Bronchial epithelial cell (primary cell): ENCODE measurements around the gene TMEM17. TPM values are rescaled to one million over a fixed set of nuclear protein-coding genes. Genes with fewer than 3 reads are reported as not detected.

ENCODE experiments used
- DNase-seq: peaks from one replicate; pipeline ENCODE4 v3.0.0-alpha.2; 2010; ENCODE audit warnings: low read depth
- FAIRE-seq: peaks from 2 replicates; lab custom pipeline; 2011; peaks lifted over from hg19 to GRCh38; lab: Jason Lieb, UNC
- H3K27me3 ChIP-seq: 2 replicates; pipeline ENCODE4 v1.5.1; 2011; ENCODE audit warnings: low read length; ENCODE audit not compliant: control insufficient read depth, insufficient read depth
- H3K36me3 ChIP-seq: 2 replicates; pipeline ENCODE4 v1.5.1; 2011; ENCODE audit warnings: low read length; ENCODE audit not compliant: control insufficient read depth, insufficient read depth
- H3K4me3 ChIP-seq: 2 replicates; pipeline ENCODE4 v1.5.1; 2011; ENCODE audit warnings: mild to moderate bottlenecking, low read depth, low read length, control low read depth
- CTCF ChIP-seq: IDR thresholded peaks from 2 replicates; pipeline ENCODE4 v1.5.1; 2011; ENCODE audit warnings: mild to moderate bottlenecking, moderate library complexity, low read length, control low read depth, inconsistent platforms; ENCODE audit not compliant: insufficient read depth, severe bottlenecking
- total RNA-seq: library from RNA; depleted of rRNA; stranded (reverse); fragments of >200 nt; gene quantifications from 2 replicates; pipeline ENCODE4 v1.2.1, GENCODE V29; 2014

Gene TMEM17
- total RNA-seq, 1 donor from 2014 or later, result 1.1 TPM

DNA sequence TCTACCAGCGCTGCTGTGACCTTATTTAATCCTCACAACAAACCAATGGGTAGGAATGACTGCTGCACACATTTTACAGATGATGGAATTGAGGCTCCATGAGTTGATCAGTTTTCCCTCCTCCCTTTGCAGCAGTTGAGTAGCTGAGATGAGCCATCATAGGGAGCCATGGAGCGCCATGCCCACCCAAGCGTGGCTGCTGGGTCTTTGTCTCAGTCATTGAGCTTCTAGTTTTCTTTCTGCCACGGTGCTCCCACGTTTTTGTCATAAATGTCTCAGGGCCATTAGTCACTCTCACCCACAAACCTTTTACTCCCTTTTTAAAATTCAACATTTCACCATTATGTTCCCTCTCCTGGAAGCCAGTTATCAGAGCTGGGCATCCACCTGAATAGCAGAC is 45.8 kb downstream of the TMEM17 start:
- no peak for FAIRE-seq
- TF ChIP-seq CTCF, result no peak
- no peaks in the 10 kb centered on the region for H3K36me3 ChIP-seq
- H3K4me3 ChIP-seq, result no peak overlapping the region
- no peak for DNase-seq
- no peaks in the 10 kb centered on the region for H3K27me3 ChIP-seq

GRCh38 chr2:62459672-62460071 is 46.3 kb downstream of the TMEM17 start:
- no peak for TF ChIP-seq CTCF
- Histone ChIP-seq H3K27me3 (no peaks in the 10 kb centered on the region), H3K4me3 (no peak overlapping the region), H3K36me3 (no peaks in the 10 kb centered on the region)
- DNase-seq, result no peak
- no peak for FAIRE-seq

DNA sequence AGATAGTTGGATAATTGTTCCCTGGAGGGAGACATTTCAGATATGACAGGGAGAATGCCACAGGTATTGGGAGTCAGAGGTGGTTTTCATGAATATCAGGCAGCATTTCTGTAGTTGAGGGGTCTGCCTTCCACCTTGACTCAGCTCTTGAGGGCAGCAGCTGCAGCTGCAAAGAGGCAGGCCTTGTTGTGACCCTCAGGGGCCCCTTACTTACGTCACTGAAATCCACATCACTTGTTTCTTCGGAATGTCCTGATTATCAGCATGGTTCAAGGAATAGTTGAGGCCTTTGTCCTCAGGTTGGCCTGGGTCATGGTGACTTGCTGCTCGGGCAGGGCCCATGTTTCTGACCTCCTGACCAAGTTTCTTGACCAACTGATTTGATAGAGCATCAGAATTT is 46.9 kb downstream of the TMEM17 start:
- no peaks in the 10 kb centered on the region for H3K27me3 ChIP-seq
- no peak for TF ChIP-seq CTCF
- FAIRE-seq (no peak), DNase-seq (no peak)
- no peaks in the 10 kb centered on the region for H3K36me3 ChIP-seq
- no peak overlapping the region for H3K4me3 ChIP-seq

DNA sequence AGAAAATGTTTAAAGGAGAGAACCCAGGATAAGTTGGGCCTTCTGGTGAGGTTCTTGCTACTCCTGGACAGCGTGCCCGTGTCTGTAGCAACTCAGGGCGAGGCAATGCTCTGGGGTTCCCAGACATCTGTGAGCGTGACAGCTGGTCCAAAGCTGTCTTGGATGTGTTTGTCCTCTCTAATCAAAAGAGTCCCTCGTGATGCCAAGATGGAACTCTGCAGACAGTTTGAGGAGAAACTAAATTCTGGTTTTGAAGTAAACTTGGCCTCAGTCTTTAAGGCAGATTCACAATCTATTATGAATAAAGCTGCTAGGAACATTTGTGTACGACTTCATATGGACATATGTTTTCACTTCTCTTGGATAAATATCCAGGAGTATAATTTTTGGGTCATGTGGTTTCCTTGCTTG is 47.3 kb downstream of the TMEM17 start:
- no peak overlapping the region for H3K4me3 ChIP-seq
- FAIRE-seq (no peak), DNase-seq (no peak)
- TF ChIP-seq CTCF, result no peak
- no peaks in the 10 kb centered on the region for H3K27me3 ChIP-seq
- H3K36me3 ChIP-seq, result no peaks in the 10 kb centered on the region

DNA sequence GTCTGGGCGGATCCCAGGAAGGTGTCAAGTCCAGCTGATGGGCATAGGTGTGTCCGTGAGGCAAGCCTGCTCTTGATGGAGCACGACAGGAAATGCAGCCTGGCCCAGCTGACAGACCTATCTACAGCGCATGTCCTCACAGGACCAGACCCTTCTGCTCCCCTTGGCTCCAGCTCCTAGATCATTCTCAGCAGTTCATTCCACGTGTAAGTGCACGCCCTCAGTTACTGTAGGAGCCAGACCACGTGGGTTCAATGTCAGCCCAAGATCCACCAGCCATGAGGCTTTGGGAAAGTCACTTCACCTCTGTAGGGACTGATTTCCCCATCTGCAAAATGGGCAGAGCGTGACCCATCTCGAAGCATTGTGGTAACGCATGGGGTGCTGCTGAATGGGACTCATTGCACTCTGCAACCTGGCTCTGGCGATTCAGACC is 47.8 kb downstream of the TMEM17 start:
- no peak for FAIRE-seq

More for the DNA sequence above, 47.8 kb downstream of the TMEM17 start:
- no peak overlapping the region for H3K4me3 ChIP-seq
- TF ChIP-seq CTCF, result no peak
- peak; percentile 90 for DNase-seq
- H3K27me3 ChIP-seq, result no peaks in the 10 kb centered on the region
- H3K36me3 ChIP-seq, result no peaks in the 10 kb centered on the region
